NCI-H1417 (cell line): Measurements from ENCODE around the gene SERPINB10.
A peak's percentile ranks its signal among the peaks of the same experiment; 100 is the strongest.

Source experiments
- DNase-seq, 3 experiments: peaks; one replicate each; lab custom pipeline; 2025; lab: John Stamatoyannopoulos, UW

Gene SERPINB10, protein sequence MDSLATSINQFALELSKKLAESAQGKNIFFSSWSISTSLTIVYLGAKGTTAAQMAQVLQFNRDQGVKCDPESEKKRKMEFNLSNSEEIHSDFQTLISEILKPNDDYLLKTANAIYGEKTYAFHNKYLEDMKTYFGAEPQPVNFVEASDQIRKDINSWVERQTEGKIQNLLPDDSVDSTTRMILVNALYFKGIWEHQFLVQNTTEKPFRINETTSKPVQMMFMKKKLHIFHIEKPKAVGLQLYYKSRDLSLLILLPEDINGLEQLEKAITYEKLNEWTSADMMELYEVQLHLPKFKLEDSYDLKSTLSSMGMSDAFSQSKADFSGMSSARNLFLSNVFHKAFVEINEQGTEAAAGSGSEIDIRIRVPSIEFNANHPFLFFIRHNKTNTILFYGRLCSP

DNA sequence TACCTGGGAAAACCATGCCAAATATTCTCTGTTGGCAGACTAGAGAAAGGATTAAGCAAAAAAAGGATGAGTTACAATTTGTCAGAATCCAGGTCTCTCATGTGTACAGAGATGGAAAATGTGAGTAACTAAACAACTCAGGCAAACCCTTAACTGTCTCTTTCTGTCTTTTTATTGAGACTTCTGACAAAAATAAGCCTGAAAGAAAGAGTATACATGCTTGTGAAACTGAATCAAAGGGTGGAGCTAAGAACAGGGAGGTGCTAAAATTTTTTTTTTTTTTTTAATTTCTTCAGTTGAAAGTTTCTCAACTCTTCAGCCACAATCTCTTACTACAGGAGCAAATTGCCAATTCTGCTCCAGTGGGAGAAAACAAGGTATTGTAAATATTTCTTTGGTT lies at the start of gene SERPINB10:
Gene SERPINB10 (plus strand): TSS at position 295 of the 400 bp plus-strand sequence. CDS start 7,553 bp downstream, outside the sequence.
- DNase-seq, result no peak

DNA sequence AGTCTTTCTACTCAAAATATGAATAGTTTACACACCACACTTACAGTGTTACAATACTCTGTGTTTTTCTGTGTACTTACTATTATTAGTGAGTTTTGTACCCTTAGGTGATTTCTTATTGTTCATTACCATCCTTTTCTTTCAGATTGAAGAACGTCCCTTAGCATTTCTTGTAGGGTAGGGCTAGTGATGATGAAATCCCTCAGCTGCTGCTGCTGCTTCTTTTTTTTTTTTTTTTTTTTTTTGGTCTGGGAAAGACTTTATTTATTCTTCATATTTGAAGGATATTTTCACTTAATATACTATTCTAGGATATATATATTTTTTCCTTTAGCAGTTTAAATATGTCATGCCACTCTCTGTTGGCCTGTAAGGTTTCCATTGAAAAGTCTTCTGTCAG lies 49.3 kb upstream of the SERPINB10 start:
- no peak for DNase-seq

DNA sequence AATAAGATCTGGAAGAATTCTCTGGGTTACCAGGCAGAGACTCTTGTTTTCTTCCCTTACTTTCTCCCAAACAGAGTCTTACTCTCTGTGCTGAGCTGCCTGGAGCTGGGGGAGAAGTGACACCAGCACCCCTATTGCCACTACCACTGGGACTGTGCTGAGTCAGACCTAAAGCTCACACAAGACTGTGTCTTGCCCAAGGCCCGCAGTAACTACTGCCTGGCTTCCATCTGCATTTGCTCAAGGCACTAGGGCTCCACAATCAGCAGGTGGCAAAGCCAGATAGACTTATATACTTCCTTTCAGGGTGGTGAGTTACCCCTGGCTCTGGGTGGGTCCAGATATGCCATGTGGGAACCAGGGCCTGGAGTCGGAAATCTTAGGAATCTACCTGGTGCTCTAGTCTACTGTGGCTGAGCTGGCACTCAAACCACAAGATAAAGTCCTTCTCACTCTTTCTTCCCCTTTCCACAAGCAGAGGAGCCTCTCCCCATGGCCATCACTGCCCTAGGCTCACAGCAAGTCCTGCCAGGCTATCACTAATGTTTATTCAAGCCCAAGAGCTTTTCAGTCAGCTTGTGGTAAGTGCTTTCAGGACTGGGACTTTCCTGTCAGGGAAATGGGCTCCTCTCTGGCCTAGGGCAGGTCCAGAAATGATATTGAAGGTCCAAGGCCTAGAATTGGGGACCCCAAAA lies 47.8 kb upstream of the SERPINB10 start:
- no peak for DNase-seq

DNA sequence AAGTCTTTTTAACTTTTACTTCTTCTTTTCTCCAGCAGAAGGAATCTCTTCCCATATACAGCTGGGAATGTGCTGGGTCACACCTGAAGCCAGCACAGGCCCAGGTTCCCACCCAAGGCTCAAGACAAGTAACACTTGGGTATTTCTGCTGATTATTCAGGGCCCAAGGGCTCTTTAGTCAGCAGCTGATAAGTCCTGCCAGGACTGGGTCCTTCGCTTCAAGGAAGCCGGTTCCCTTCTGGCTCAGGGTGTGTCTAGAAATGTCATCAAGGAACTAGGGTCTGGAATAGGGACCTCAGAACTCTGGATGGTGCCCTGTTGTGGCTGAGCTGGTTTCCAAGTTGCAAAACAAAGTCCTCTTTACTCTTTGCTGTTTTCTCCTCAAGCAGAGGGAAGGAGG lies 47.2 kb upstream of the SERPINB10 start:
- DNase-seq, result no peak

DNA sequence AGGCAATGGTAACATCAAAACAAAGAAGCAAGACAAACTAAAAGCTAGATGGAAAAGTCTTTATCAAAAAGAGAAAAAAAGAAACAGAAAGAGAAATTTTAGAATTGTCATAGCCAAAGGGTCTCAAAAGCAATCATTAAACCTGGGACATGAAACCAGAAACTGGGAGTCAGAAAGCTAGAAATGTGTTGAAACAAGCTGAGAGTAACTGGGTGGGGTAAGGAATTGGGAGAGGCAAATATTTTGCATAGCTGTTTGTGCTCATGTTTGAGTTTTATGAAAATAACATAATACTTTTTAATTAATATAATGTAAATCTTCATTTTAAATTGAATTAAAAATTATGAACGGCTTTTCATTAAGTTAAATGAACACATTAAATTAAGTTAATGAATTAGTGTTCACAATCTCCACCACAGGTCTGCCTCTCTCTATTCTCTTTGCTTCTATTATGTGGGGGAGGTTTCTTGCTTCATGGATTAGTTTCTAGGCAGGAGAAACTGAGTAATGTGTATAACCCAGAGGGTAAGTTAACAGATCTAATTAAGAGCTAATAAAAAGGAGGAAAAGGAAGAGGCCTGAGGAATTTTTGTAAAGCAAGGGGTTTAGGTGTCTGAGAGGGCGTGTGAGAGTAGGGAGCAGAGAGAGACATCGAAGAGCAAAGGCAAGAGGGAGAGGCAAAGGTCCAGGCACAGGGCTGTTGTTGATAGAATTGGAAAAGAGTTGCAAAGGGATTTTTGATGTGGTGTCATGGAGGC lies 40.2 kb upstream of the SERPINB10 start:
- DNase-seq, result no peak

DNA sequence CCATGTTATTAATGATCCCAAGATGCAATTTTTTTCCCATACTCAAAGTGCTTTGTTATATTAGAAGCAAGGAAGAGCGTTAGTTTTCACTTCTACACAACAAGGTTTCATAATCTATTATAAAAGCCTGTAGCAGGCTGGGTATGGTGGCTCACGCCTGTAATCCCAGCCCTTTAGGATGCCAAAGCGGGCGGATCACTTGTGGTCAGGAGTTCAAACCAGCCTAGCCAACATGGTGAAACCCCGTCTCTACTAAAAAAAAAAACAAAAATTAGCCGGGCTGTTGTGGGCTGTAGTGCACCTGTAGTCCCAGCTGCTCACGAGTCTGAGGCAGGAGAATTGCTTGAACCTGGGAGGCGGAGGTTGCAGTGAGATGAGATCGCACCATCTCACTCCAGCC lies 39.2 kb upstream of the SERPINB10 start:
- no peak for DNase-seq

DNA sequence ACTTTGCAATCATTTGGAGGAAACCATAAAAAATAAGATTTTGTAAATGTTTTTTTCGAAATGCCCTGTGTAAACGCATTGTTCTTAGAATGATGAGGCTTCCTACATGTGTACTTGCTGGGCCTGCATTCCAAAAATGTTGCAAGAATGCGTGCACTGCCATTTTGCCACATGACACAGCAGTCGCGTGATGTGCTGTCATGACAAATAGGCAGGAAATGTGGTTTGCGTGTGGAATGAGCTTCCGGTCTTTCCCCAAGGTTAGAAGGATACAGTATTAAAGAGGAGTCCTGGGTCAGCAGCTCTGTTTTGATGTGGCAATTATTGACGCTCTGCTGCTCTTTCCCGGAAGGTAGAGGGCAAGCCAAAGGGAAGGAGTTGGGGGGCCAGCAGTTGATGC lies 38.4 kb upstream of the SERPINB10 start:
- DNase-seq, result no peak

DNA sequence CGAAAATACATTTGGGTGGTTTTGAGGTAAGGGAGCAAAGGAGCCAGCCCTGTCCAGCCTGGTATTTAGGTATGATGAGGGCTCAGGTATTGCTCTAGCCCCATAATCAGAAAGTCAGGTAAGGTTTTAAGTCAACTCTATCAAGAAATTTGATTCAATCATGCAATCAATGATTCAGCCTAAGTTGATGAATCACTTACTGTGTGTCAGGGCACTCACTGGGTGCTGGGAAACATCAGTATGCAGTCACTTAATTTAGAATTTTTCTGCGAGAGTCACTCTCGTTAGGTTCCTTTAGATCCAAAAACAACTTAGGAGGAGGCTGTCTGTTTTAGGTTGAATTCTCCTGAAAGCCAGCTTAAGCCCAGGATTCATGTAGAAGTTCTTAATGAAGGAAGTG lies 37.9 kb upstream of the SERPINB10 start:
- DNase-seq, result no peak

DNA sequence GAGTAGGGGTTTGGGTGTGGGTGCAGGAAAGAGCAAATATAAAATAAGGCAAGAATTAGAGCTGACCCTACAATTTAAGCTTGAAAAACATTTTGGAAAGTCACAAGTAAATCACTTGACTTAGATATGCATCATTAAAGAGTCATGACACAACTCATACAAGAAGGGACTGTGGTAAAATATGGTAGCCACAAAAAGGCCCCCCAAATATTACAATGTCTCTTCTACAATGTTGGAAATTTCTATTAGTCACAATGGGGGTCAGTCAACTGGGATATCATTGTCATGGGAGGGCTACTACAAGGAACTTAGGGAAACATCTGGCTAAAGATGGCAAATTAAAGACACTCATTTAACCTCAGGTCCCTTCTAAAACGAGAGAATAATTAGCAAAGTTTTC lies 35.9 kb upstream of the SERPINB10 start:
- no peak for DNase-seq

DNA sequence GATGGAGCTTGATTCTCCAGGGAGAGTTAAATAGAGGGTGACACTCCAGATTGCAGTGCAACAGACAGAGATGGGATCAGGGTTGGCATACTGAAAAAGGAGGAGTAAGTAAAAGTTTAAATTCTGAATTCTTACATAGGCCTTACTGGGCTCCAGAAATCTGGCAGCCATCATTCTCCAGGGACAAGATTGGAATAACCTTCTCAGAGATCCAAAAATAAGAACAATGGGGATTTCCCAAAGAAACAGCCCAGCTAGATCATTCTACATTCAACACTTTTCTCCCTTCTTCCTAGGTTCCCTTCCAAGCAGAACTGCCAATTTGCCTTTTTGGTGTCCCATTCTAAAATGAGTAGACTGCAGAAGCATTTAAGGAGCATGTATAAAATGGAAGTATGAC lies 35.2 kb upstream of the SERPINB10 start:
- DNase-seq, result no peak

DNA sequence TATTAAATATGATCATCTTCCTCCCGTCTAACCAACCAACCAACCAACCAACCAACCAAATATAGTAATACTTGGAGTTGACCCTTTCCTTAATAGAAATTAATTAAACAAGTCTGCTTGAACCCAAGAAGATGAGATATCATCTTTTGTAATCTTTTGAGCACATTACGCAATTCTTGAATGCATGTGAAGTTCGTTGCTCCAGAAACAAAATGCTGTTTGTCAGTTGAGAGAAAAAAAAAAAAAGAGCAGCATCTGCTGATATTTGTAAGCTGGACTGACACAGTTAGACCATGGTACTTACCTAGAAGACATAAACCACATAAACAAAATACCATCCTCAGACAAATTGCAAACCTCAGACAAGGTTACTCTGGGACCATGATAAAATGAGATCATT lies 29.4 kb upstream of the SERPINB10 start:
- DNase-seq, result no peak

DNA sequence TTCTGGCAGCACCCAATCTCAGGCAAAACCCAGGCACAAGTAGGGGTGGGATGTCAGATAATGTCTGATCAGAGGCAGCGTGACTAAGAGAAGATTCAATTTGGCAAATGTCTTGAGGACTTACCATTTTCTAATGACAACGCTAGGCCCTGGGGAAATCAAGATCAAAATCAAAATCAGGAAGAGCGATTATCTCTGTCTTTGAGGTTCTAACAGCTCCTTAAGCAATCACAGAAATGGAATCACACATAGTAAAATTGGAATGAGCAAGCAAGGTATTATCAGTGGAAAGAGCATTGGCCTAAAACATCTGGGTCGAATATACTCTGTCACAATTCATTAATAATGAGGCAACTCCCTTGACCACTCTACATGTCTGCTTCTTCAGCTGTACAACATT lies 28.8 kb upstream of the SERPINB10 start:
- DNase-seq, result no peak

DNA sequence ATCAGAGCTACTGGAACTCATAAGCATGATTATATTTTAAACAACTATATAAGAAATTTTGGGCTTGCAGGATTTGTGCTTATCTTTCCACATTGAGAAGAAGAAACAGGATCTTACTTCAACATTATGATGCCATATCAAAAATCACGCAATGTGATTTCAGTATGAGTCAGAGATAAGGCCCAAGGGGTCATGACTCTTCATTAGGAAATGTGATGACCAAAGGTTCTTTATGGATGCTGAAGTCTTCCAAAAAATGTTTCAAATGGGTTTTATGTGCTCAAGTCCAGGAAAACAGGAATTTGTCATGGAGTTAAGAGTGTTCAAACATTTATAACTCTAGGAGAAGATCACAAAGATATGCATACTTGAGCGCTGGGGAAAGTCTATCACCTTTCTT lies 28.0 kb upstream of the SERPINB10 start:
- DNase-seq, result no peak

DNA sequence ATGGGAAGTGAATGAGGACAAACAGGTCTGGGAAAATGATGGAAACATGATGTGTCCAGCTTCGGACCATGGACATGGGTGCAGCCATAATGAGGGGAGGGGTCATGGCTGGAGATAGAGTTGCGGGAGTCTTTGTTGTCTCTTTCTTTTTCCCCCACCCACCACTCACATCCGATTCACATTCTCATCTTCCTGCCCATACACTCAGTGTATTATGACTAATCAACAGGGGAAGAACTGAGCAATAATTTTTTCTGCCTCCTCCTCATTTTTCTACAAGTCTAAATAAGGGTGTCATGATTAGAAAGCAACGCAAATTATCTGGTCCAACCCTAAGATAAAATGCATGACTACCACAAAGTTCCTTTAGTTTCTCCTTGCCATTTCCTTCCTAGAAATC lies 25.9 kb upstream of the SERPINB10 start:
- no peak for DNase-seq

DNA sequence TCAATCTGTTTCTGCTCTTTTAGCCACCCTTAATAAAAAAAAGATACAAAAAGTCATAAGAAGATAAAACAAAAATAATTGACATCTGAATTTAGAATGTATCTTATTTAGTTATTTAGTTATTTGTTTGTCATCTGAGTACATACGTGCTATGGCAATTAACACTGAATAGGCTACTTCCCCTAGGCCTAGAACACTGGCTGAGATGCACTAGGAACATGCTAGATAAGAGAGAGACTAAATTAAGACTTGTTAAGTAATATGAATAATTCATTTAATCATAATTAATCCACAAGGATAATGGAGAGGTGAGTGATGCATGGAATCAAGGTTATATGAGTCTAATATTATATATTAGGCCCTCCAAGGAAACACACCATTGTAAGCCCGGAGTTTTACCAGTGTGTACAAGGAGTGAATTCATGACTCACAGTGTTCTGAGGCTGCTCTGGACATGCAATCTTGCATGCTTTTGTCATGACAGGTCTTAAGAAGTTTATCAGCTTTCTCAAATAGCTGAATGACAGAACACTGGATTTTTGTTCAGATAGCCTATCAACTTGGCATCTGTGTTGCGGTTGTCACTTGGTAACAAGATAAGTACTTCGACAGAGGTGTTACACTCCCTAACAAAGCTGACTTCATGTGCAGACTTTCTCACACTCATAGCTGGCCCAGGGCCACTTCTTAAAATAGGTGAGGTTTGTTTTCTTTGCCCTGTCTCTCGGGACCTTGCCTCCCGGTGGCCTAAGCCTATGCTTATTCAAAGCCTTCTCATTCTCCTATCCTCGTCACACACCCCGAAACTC lies 25.2 kb upstream of the SERPINB10 start:
- DNase-seq, result no peak

DNA sequence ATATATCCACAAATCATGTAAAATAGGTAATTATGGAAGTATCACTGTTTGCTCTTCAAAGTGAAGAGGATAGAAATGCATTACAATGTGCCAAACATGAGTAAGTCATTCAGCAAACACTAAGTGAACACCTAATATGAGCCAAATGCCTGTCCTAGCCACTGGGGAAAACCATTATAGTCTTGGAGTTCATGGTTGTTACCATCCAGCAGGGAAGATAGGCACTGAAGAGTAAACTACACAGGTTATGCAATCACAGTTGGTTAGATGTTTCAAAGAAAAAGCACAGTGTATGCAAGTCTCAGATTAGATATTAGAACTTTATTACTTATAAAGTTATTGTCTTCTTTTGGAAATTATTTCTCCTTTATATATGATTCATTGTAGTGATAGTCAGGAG lies 24.1 kb upstream of the SERPINB10 start:
- DNase-seq, result no peak

DNA sequence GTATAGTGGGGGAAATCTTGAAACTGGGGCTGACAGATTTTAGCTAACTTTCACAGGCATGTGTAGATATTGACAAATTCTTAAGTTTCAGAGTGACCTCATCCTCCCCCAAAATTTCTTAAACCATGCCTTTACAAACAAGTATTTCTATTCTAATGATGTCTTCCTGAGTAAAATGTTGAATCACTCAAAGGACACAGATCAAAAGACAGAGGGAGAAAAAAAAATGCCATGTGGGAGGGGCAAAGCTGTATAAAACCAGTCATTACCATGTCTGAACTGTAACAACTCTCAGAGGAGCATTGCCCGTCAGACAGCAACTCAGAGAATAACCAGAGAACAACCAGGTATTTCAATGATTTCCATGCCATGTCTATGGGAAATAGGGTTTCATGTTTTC lies 20.3 kb upstream of the SERPINB10 start, which contains the start of gene SERPINB2:
Gene SERPINB2 (plus strand): TSS at position 282 of the 400 bp plus-strand sequence. CDS start 3,740 bp downstream, outside the sequence.
- DNase-seq, result peak in 1 of 3 experiments; percentile 50

DNA sequence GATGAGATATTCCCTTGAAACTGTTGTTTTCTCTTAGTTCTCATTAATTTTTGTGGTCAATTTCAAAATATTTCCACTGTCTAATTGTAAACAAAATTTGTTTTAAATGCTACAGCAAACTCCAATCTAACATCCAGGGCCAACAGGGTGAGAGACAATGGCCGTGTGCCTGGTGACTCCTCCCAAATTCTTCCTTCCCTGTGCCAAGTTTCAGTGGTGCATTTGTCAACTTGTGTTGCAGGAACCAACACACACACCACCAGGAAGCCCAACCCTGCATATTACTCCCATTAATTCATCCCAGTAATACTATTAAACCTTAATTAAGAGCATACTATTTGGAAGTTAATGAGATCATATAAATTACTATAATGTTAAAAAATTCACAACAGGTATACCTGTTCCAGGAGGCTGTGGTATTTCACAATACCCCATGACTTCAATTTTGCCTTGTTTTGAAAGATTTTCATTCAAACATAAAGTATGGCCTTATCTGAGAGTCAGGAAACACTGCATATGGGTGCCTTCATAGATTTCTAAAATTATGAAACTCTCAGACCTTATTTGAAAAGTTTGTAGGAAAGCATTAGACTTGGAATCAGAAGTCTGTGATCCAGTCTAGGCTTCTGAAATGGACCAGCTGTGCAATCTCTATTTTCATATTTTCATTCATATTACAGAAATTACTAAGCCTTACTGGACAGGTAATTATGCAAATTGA lies 19.1 kb upstream of the SERPINB10 start:
- no peak for DNase-seq

DNA sequence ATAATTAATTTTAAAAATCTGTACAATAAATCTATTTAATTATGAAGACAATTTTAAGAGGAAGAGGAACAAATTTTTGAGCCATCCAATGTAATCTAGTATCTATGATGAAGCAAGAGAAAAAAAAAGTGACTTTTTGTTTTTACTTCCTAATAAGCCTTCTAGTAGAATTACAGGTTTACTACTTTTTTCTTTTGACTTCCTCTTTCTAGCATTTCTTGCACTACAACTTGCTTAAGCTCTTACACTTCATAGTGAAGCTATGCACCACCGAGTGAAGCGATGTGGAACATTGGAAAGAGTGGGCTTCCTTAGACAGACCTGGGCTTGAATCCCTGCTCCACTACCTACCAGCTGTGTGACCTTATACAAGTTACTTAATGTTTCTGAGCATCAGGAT lies 18.1 kb upstream of the SERPINB10 start:
- no peak for DNase-seq

DNA sequence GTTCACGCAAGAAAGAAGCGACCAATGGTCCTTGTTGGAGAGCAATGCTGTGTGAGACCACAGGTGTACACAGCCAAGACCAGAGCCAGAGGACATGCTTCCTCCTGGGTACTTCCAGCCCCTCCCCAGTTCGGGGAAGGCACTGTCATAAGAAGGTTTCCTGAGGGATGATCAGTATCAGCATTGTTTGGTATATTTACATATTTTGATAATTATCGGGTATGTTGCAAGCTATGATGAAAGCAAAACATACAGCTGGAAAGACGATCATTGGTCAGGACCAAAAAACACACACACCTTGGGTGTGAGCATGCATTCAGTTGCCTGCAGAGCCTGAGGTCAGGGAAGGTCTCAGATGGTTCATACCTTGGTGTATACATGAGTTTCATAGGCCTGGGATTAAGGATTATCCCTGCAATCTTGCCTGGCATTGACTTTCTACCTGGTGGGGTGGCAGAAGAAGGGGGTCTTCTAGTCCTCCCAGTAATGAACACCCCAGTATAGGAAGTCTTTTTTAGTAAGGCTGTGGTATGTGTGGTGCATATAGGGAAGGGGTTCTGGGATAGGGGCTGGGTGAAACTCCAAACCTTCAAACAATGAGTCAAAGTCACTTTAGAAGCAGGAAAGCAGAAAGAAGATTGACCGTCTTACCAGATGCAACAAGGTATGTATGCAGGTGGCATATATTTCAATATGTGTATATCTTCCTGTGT lies 17.4 kb upstream of the SERPINB10 start:
- peak in 2 of 3 experiments; percentile 12 to 30 for DNase-seq

DNA sequence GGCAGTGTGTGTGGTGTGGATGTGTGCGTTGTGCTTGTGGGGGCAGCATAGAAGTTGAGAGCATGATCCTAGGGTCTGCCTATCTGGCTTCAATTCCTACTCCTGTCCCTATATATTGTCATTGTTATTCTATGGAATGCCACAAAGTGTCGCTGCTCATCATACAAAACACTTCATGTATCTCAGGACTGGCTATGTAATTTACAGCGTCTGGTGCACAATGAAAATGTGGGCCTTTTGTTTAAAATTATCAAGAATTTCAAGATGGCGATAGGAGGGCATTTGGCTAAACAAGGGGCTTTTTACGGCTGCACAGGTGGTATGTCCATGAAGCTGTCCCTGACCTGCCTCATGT lies 16.8 kb upstream of the SERPINB10 start:
- DNase-seq, result peak; percentile 5 to 79 (median 31)
